Activated naive CD8-positive, alpha-beta T cell treated with anti-CD3 and anti-CD28 coated beads, Interleukin-2, amount 50 U/mL, for 24 hours (primary cell): ENCODE results near the gene CCDC17.
A peak's percentile ranks its signal among the peaks of the same experiment; 100 is the strongest.
"Not testable (repeated sequence)": the region's sequence is repeated elsewhere in the genome, so short reads cannot be mapped to it uniquely, and the experiment has no call there.

Source experiments
- ATAC-seq: fragments of 150-1000 bp; cut with Tn5 transposase; one replicate; pipeline ENCODE4 v1.10.0; 2021
- DNase-seq: peaks from one replicate; pipeline ENCODE4 v3.0.0; 2021
- H3K27ac Mint-ChIP-seq: one replicate; pipeline ENCODE4 v1.8.0; 2021; ENCODE audit warnings: mild to moderate bottlenecking, mixed read lengths
- H3K27me3 Mint-ChIP-seq: one replicate; pipeline ENCODE4 v1.8.0; 2021; ENCODE audit warnings: mixed read lengths
- H3K36me3 Mint-ChIP-seq: one replicate; pipeline ENCODE4 v1.8.0; 2021; ENCODE audit warnings: low read depth, mixed read lengths
- H3K4me1 Mint-ChIP-seq: one replicate; pipeline ENCODE4 v1.8.0; 2021; ENCODE audit warnings: mixed read lengths
- H3K4me3 Mint-ChIP-seq: one replicate; pipeline ENCODE4 v1.8.0; 2021; ENCODE audit warnings: mild to moderate bottlenecking, moderate library complexity, mixed read lengths
- H3K9me3 Mint-ChIP-seq: one replicate; pipeline ENCODE4 v1.8.0; 2021; ENCODE audit warnings: mixed read lengths

CCDC17 gene

DNA sequence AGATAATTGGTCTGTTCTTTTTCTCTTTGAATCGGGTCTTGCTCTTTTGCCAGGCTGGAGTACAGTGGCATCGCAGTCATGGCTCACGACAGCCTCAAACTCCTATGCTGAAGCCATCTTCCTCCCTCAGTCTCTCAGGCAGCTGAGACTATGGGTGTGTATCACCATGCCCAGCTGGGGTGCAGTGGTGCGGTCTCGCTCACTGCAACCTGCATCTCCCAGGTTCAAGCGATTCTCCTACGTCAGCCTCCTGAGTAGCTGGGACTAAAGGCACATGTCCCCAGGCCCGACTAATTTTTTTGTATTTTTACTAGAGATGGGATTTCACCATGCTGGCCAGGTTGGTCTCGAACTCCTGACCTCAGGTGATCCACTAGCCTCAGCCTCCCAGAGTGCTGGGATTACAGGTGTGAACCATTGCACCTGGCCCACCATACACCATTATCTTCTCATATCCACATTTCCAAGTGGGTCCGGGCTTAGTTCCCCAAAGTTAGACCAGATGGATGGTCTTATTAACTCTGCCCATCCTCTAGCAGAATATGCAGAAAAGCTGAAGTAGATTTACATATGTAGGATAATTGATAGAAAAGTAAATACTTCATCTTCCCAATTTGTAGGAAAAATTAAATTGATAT, 13.1 kb downstream of the CCDC17 start:
- H3K27me3 Mint-ChIP-seq, result no peaks in the 10 kb centered on the region
- peaks cover 9% of the 10 kb centered on the region for H3K4me1 Mint-ChIP-seq
- peaks cover 75% of the 10 kb centered on the region for H3K36me3 Mint-ChIP-seq
- no peak overlapping the region for H3K27ac Mint-ChIP-seq
- ATAC-seq (no peak), DNase-seq (no peak)
- H3K4me3 Mint-ChIP-seq, result no peak overlapping the region
- no peaks in the 10 kb centered on the region for H3K9me3 Mint-ChIP-seq

DNA sequence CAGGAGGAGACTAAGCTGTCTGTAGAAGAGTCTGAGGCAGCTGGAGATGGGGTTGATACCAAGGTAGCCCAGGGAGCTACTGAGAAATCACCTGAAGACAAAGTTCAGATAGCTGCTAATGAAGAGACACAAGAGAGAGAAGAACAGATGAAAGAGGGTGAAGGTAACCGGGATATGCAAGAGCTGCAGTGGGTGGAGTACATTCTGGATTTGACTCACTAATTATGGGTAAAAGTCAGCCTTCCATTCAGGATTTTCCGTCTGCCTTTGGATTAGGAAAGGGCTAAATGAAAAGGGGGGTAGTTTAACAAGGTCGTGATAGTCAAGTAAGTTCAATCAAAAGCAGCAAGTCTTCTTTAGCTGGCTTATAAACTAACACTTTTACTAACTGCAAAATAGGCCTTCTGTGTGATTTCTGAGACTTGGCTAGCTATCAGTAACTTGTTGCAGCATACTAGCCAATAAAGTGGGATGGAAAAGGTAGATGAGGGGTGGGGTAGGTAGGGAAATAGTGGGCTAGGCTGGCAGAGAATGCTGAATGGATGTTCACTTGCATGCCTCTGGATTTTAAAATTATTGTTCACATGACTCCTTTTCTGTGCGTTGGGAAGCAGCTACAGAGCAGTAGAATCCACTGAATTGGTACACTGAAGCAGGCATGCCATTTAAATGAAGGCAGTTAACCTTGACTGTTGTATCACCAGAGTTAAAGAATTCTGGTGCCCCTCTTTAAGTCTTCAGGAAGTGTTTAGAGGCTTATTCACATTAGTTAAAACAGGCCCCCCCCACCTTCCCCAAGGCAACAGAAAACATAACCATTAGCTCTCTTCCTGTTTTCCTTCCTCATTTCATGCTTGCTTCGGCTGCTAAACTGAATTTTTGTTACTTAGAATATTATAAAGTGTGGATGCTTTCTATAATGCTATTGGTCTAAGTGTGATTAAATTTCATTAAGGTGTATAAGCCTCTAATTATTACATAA, 15.4 kb downstream of the CCDC17 start:
- H3K4me1 Mint-ChIP-seq, result peaks cover 8% of the 10 kb centered on the region
- H3K27ac Mint-ChIP-seq, result no peak overlapping the region
- H3K9me3 Mint-ChIP-seq, result no peaks in the 10 kb centered on the region
- H3K27me3 Mint-ChIP-seq, result no peaks in the 10 kb centered on the region
- peaks cover 65% of the 10 kb centered on the region for H3K36me3 Mint-ChIP-seq
- ATAC-seq, result no peak
- DNase-seq, result no peak
- no peak overlapping the region for H3K4me3 Mint-ChIP-seq

DNA sequence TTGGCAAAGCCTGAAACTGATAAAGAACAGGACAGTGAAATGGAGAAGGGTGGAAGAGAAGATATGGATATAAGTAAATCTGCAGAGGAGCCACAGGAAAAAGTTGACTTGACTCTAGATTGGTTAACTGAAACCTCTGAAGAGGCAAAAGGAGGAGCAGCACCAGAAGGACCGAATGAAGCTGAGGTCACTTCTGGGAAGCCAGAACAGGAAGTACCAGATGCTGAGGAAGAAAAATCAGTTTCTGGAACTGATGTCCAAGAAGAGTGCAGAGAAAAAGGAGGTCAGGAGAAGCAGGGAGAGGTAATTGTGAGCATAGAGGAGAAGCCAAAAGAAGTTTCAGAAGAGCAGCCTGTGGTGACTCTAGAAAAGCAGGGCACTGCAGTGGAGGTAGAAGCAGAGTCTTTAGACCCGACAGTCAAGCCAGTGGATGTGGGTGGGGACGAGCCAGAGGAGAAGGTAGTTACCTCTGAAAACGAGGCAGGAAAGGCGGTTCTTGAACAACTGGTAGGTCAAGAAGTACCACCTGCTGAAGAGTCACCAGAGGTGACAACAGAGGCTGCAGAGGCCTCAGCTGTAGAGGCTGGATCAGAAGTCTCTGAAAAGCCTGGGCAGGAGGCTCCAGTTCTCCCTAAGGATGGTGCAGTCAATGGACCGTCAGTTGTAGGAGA, 16.3 kb downstream of the CCDC17 start:
- H3K27me3 Mint-ChIP-seq, result no peaks in the 10 kb centered on the region
- H3K4me3 Mint-ChIP-seq, result no peak overlapping the region
- ATAC-seq (no peak), DNase-seq (no peak)
- peak overlapping the region; percentile 27 for H3K27ac Mint-ChIP-seq
- peaks cover 8% of the 10 kb centered on the region for H3K4me1 Mint-ChIP-seq
- H3K36me3 Mint-ChIP-seq, result peaks cover 66% of the 10 kb centered on the region
- no peaks in the 10 kb centered on the region for H3K9me3 Mint-ChIP-seq

GRCh38 chr1:45604239-45604638, 19.6 kb downstream of the CCDC17 start:
- no peak overlapping the region for H3K27ac Mint-ChIP-seq
- peaks cover 17% of the 10 kb centered on the region for H3K4me1 Mint-ChIP-seq
- ATAC-seq (no peak), DNase-seq (no peak)
- no peaks in the 10 kb centered on the region for H3K27me3 Mint-ChIP-seq
- no peak overlapping the region for H3K4me3 Mint-ChIP-seq
- peaks cover 62% of the 10 kb centered on the region for H3K36me3 Mint-ChIP-seq
- no peaks in the 10 kb centered on the region for H3K9me3 Mint-ChIP-seq

DNA sequence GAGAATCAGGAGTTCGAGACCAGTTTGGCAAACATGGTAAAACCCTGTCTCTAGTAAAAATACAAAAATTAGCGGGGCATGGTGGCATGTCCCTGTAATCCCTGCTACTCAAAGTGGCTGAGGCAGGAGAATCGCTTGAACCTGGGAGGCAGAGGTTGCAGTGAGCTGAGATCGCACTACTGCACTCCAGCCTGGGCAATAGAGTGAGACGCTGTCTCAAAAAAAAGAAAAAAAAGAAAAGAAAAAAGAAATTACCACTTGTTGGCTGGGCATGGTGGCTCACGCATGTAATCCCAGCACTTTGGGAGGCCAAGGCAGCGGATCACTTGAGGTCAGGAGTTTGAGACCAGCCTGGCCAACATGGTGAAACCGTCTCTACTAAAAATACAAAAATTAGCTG, 27.1 kb downstream of the CCDC17 start:
- not testable (repeated sequence) for H3K9me3 Mint-ChIP-seq, DNase-seq, H3K27ac Mint-ChIP-seq, H3K4me3 Mint-ChIP-seq, ATAC-seq, H3K27me3 Mint-ChIP-seq
- Mint-ChIP-seq H3K4me1 (peaks cover 22% of the 10 kb centered on the region), H3K36me3 (peaks cover 57% of the 10 kb centered on the region)

DNA sequence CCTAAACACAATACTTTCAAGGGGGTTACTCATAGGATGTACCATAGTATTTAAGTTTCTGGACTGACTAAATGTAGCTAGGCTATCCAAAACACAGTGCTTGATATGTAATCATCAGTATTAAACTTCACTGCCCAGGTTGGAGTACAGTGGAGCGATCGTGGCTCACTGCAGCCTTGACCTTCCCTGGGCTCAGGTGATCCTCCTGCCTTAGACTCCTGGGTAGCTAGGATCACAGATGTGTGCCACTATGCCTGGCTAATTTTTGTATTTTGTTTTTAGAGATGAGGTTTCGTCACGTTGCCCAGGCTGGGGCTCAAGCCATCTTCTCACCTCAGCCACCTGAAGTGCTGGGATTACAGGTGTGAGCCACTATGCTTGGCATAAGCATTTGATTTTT, 29.4 kb downstream of the CCDC17 start:
- Mint-ChIP-seq H3K36me3 (peaks cover 54% of the 10 kb centered on the region), H3K9me3 (no peaks in the 10 kb centered on the region), H3K27ac (no peak overlapping the region), H3K4me1 (peaks cover 16% of the 10 kb centered on the region), H3K27me3 (no peaks in the 10 kb centered on the region), H3K4me3 (no peak overlapping the region)
- ATAC-seq, result no peak
- DNase-seq, result no peak

GRCh38 chr1:45589861-45590260, 34.0 kb downstream of the CCDC17 start:
- no peak overlapping the region for H3K4me3 Mint-ChIP-seq
- peaks cover 52% of the 10 kb centered on the region for H3K36me3 Mint-ChIP-seq
- no peak for ATAC-seq
- no peak overlapping the region for H3K27ac Mint-ChIP-seq
- DNase-seq, result no peak
- no peaks in the 10 kb centered on the region for H3K27me3 Mint-ChIP-seq
- no peaks in the 10 kb centered on the region for H3K9me3 Mint-ChIP-seq
- H3K4me1 Mint-ChIP-seq, result peaks cover 39% of the 10 kb centered on the region

DNA sequence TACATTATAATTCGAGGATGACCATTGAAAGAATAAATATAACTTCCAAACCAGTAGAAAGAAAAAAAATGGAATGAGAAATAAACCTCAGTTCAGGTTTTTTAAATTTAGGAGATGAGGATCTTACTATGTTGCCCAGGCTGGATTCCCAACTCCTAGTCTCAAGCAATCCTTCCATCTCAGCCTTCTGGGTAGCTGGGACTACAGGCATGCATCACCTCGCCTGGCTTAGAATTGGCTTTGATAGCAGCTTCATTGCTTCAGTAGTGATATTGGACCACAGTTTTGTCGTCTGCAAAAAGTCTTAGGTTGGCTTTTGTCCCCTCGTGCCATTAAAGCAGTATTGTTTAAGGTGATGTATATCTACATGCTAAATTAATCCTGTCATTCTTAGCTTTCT, 37.1 kb downstream of the CCDC17 start:
- DNase-seq (no peak), ATAC-seq (no peak)
- Mint-ChIP-seq H3K27me3 (no peaks in the 10 kb centered on the region), H3K36me3 (peaks cover 38% of the 10 kb centered on the region), H3K4me3 (peak overlapping the region; percentile 99), H3K27ac (peak overlapping the region; percentile 88), H3K4me1 (peaks cover 42% of the 10 kb centered on the region), H3K9me3 (no peaks in the 10 kb centered on the region)

- Mint-ChIP-seq H3K27ac (peak overlapping the region; percentile 93), H3K4me1 (peaks cover 40% of the 10 kb centered on the region), H3K4me3 (peak overlapping the region; percentile 99), H3K9me3 (no peaks in the 10 kb centered on the region), H3K27me3 (no peaks in the 10 kb centered on the region), H3K36me3 (peaks cover 31% of the 10 kb centered on the region)
- ATAC-seq (no peak), DNase-seq (no peak)
These were observed 38.3 kb downstream of the CCDC17 start for GRCh38 chr1:45585496-45586075.

- peaks cover 29% of the 10 kb centered on the region for H3K36me3 Mint-ChIP-seq
- H3K4me1 Mint-ChIP-seq, result peaks cover 40% of the 10 kb centered on the region
- DNase-seq, result no peak
- H3K27me3 Mint-ChIP-seq, result no peaks in the 10 kb centered on the region
- H3K9me3 Mint-ChIP-seq, result no peaks in the 10 kb centered on the region
- no peak for ATAC-seq
- H3K27ac Mint-ChIP-seq, result peak overlapping the region; percentile 93
- H3K4me3 Mint-ChIP-seq, result peak overlapping the region; percentile 99
These were observed 38.8 kb downstream of the CCDC17 start for GRCh38 chr1:45585110-45585426.

DNA sequence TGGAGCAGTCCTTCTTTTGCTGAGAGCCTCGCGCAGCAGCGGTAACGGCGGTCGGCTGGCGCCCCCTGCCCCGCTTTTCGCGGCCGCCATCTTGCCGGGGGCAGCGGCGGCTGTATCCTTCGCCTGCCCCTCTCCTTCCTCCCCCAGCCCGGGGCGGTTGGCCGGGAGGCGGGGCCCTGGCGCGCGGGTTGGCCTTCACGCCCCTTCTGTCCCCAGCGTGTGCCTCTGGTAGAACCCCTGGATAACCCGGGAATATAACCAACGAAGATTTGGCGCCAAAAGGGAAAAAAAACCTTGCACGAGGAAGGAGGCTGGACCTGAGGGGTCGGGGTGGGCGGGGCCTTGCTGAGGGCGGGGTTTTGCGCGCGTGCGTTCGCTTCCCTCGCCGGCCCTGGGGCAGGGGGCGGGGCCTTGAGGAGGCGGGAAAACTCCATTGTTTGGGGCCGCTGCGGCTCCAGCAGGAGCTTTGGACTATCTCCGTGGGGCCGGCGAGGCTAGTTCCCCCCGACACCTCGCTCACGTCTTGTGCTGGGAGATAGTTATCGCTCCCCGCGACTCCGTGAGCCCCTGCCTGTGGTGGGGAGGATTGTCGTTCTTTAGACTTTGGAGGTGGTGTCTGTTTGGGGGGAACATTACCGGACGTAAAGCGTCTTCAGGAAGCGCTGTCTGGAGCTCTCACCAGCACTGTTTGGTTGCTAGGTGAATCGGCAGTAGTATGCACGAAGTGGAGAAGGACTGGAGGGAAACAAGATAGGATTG, 39.3 kb downstream of the CCDC17 start:
- Mint-ChIP-seq H3K27ac (peak overlapping the region; percentile 98), H3K4me1 (peaks cover 40% of the 10 kb centered on the region), H3K9me3 (no peaks in the 10 kb centered on the region), H3K4me3 (peak overlapping the region; percentile 99), H3K36me3 (peaks cover 29% of the 10 kb centered on the region), H3K27me3 (no peaks in the 10 kb centered on the region)
- DNase-seq (peak; percentile 91), ATAC-seq (peak; percentile 37)

DNA sequence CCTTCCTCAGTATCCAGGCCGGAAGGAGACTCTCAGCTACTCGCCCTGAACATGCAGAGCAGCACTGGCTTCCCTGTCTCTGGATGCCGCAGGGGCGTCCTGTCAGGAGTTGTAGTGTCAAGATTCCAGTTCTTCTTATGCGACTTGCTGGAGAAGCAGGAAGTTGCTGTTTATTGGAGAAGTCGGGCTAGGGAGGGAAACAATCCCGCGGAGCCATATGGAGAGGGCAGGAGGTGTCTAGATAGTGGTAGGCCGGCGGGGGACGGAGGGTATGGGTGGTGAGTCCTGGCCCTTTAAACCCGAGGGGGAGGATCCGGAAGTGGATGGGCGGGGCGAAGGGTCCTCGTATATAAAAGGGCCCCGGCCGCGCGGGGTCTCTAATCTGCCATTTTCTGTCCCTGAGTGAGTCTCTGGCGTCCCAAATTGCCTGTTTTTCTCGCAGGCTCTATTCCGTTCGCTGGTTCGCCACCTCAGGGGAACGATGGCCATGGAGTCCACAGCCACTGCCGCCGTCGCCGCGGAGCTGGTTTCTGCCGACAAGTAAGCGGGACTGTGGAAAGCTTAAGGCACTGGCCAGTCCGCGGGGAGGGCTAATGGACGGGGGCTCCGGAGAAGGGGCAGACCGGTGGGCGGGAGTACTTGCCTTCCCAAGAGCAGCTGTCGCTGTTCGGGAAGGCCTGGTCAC, 40.0 kb downstream of the CCDC17 start, which contains the start of gene NASP:
Gene NASP (plus strand): TSS at position 376 of the 685 bp plus-strand sequence. CDS start 106 bp downstream, at position 482.
- ATAC-seq, result peak; percentile 64

DNA sequence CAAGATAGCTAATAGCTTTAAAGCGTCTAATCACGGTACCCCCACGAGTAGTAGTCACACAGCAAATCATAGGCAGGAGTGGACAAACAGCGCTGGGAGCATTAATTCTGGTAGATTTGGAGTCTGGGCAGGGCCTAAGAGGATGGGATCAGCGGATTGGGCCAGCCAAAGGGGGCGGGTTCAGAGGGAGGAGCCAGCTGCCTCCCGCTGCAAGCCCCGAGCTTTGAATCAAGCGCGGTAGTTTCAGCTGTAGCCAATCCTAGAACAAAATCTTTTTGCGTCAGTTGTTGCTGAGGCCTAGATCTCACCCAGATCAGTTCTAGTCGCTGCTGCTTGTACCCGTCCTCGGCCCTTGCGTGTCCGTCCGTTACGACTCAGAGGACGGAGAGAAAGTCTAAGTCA, 40.6 kb downstream of the CCDC17 start:
- ATAC-seq (peak; percentile 90), DNase-seq (peak; percentile 91)
- peaks cover 29% of the 10 kb centered on the region for H3K4me1 Mint-ChIP-seq
- H3K36me3 Mint-ChIP-seq, result peaks cover 24% of the 10 kb centered on the region
- H3K27me3 Mint-ChIP-seq, result no peaks in the 10 kb centered on the region
- H3K4me3 Mint-ChIP-seq, result peak overlapping the region; percentile 99
- no peaks in the 10 kb centered on the region for H3K9me3 Mint-ChIP-seq
- peak overlapping the region; percentile 98 for H3K27ac Mint-ChIP-seq

More for the DNA sequence above, 40.0 kb downstream of the CCDC17 start, which contains the start of gene NASP:
- Mint-ChIP-seq H3K4me3 (peak within 1 kb of the TSS; percentile 99), H3K27ac (peak within 1 kb of the TSS; percentile 98), H3K36me3 (peaks cover 26% of the 10 kb centered on the region), H3K27me3 (no peaks in the 10 kb centered on the region), H3K9me3 (no peaks in the 10 kb centered on the region), H3K4me1 (peaks cover 34% of the 10 kb centered on the region)
- peak; percentile 94 for DNase-seq
